HG03558 (cell line): Measurements from ENCODE around the gene APOE.
"Not testable (repeated sequence)": the region's sequence is repeated elsewhere in the genome, so short reads cannot be mapped to it uniquely, and the experiment has no call there.

Experiments used
- ATAC-seq: cut with Tn5 transposase; IDR thresholded peaks from one replicate; pipeline ENCODE4 v1.9.1; 2021; ENCODE audit warnings: moderate number of reproducible peaks; ENCODE audit not compliant: unreplicated experiment; ENCODE audit errors: extremely low read depth

APOE gene

DNA sequence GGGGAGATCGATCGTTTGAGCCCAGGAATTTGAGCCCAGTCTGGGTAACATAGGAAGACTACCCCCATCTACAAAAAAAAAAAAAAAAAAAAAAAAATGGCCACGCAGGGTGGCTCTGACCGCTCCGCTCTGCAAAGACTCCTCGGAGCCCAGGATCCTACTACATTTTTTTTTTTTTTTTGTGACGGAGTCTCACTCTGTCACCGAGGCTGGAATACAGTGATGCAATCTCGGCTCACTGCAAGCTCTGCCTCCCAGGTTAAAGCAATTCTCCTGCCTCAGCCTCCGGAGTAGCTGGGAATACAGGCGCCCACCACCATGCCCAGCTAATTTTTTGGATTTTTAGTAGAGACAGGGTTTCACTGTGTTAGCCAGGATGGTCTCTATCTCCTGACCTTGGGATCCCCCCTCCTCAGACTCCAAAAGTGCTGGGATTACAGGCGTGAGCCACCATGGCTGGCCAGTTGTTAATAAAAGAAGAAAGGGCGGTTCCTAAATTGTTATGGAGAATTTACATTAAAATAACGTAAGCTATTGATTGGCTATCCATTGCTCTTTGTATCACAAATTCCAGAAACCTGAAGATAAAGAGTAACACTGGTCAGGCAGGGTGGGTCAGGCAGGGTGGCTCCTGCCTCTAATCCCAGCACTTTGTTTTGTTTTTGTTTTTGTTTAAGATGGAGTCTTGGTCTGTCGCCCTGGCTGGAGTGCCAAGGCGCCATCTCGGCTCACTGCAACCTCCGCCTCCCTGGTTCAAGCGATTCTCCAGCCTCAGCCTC lies 22.8 kb upstream of the APOE start:
- not testable (repeated sequence) for ATAC-seq

- ATAC-seq = no peak
Observed at GRCh38 chr19:44883922-44884321, 21.7 kb upstream of the APOE start.

DNA sequence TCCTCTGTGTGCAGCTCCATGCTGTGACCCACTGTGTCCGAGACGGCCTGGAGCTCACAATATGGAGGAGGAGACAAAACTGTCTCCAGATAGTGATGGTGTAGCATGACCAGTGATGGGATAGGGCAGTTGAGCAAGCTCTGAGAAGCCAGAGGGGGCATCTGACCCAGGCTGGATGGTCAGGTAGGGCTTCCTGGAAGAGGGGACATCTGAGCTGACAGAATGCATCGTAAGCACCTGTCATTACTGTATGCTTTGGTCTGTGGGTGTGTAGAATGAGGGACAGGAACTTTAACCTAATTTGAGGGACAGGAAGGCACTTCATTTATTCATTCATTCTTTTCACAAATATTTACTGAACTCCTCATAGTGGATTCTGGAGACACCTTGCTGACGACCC lies 21.0 kb upstream of the APOE start:
- no peak for ATAC-seq

GRCh38 chr19:44886141-44886540 lies 19.5 kb upstream of the APOE start:
- no peak for ATAC-seq

- no peak for ATAC-seq
Observed at GRCh38 chr19:44887648-44888047, 17.9 kb upstream of the APOE start.

GRCh38 chr19:44888335-44888734 lies 17.3 kb upstream of the APOE start:
- ATAC-seq = not testable (repeated sequence)

GRCh38 chr19:44889830-44890365 lies 15.7 kb upstream of the APOE start:
- no peak for ATAC-seq

DNA sequence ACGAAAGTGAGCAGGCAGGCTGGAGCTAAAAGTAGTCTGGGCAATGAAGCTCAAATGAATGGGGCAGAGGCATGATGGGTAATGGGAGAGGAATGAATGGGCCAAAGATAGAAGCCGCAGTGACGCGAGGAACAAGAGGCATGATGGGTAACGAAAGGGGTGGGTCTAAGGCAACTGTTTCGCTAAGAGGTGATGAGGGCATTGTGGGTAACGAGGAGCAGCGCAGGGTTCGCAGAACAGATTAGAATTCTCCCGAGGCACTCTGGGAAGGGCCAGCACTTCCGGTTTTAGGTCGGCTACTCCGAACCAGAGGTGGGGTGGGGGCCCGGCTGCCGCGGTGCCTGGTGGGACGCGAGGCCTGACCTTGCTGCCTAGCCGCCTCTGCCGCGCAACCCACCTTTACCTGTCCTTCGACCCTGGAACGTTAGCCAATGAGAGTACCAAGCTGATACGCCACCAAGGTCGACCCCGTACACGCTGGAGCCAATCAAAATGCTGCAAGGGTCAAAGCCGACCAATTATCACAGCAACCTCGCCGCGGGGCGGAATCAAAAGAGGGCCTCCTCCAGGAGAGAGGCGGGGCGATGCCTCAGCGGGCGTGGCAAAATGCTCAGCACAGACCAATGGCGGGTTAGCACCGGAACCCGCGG lies 15.1 kb upstream of the APOE start:
- peak; percentile 69 for ATAC-seq

DNA sequence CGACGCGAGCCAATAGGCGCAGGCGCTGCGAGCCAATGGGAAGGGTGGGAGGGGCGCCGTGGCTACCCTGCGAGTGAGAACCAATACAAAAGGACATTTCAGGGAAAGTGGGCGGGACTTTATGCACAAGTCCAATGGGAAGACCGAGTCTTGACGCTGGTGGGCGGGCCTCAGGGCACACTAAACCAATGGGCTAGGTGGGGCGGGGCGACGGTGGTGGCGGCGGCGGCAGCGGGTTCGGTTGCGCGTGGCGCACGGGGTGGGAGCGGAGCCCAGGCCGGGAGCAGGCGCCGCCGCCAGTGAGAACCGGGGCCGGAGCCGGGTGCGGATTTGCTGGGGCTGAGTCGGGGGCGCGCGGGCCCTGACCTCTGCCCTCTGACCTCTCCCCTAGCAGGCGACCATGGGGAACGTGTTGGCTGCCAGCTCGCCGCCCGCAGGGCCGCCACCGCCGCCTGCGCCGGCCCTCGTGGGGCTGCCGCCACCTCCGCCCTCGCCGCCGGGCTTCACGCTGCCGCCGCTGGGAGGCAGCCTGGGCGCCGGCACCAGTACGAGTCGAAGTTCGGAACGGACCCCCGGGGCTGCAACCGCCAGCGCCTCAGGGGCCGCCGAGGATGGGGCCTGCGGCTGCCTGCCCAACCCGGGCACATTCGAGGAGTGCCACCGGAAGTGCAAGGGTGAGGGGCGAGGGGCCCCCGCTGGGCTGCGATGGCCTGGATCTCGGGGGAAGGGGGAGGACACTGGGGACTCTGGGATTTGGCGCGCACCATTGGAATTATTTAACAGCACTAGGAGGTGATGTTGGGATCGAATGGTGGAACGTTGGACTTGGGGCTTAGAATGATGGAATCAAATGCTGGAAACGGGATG lies 14.3 kb upstream of the APOE start, which contains the start of gene TOMM40:
TOMM40 (plus strand) TSS at position 239 of the 867 bp plus-strand sequence; CDS start at position 401, 162 bp downstream.
- ATAC-seq = no peak

DNA sequence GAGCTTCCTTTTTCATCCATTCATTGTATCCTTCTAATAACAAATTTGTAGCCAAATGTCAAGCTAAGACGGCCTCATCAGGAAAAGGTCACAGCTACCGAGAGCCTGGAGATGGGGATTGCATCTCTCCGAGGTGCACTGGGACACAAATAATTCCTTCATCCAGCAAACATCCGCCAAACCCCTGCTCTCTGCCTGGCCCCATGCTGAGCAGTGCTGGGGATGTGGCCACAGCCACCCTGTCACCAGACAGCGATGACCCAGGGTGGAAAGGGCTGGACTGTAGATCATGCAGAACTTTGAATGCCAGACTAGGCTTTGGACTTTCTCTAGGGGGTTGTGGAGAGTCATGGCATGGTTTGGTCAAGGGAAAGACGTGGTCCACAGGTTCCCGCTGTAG lies 12.7 kb upstream of the APOE start:
- no peak for ATAC-seq

DNA sequence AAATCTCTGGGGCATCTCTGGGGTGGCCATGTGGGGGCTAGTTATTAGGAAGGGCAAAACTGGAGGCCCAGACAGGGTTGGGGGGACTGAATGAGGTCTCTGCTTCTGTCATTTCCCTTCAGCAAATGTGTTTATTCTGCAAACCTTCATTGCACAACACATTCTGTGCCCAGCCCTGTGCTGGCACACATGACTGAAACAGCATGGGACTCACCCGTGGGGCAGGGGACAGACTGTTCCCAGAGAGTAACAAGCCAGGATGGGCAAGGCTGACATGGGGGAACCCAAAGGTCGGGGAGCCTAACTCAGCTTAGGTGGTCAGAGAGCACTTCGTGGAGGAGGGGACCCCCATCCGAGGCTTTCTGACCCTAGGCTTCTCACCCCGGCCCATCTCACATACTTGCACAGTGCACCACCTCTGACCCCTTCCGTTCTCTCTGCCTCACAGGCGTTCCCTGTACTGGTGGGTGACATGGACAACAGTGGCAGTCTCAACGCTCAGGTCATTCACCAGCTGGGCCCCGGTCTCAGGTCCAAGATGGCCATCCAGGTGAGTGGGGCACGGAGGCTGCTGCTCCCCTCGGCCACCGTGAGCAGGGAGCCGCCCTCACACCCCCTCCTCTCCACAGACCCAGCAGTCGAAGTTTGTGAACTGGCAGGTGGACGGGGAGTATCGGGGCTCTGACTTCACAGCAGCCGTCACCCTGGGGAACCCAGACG lies 12.1 kb upstream of the APOE start:
- ATAC-seq = no peak

DNA sequence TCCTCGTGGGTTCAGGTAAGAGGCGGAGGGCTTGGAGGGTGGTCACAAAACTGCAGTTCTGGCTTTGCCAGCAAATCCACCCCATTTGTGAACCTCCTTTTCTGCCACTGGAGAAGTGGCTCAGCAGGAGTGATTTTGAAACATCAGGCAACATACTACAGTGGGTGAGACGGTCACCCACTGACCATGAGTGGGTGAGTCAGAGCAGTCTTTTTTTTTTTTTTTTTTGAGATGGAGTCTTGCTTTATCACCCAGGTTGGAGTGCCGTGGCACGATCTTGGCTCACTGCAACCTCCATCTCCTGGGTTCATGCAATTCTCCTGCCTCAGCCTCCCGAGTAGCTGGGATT lies 11.6 kb upstream of the APOE start:
- ATAC-seq = no peak

DNA sequence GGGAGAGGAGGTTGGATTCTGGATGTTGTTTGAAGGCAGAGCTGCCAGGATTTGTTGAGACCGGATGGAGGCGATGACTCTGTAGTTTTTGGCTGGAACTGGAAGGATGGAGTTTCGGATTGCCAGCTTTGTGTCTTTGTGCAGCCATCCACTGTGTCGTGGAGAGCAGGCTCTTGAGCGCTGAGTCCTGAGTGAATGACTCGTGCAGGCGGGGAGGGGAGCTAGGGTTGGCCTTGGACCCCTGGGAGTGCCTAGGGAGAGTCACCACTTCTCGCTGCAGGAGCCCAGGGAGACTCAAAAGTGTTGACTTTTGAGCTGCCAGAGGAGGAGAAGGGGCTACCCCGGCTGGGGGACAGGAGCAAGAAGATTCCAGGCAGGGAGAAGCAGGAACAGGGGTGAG lies 10.7 kb upstream of the APOE start:
- ATAC-seq = no peak

DNA sequence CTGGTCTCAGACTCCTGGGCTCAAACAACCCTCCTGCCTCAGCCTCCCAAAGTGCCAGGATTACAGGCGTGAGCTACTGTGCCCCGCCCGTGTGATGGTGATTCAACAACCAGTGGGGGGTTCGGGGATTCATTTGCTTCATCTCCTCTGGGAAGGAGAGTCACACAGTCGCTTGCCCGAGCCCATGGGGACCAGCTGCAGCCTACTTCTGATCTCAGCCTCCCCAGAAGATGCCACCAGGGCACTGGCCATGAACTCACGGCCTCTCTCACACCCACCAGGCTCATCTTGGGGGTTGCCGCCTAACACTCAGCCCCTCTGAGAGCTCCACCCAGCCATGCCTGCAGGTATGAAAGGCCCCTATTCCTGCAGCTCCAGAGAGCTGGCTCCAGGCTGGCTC lies 7.8 kb upstream of the APOE start:
- ATAC-seq = no peak

GRCh38 chr19:44900328-44901244 lies 5.0 kb upstream of the APOE start:
- ATAC-seq = no peak

- ATAC-seq = no peak
Observed at GRCh38 chr19:44903216-44903601, 2.4 kb upstream of the APOE start.

GRCh38 chr19:44903602-44904425 lies 1.8 kb upstream of the APOE start:
- ATAC-seq = no peak

DNA sequence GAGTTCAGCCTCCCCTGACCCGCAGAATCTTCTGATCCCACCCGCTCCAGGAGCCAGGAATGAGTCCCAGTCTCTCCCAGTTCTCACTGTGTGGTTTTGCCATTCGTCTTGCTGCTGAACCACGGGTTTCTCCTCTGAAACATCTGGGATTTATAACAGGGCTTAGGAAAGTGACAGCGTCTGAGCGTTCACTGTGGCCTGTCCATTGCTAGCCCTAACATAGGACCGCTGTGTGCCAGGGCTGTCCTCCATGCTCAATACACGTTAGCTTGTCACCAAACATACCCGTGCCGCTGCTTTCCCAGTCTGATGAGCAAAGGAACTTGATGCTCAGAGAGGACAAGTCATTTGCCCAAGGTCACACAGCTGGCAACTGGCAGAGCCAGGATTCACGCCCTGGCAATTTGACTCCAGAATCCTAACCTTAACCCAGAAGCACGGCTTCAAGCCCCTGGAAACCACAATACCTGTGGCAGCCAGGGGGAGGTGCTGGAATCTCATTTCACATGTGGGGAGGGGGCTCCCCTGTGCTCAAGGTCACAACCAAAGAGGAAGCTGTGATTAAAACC lies 1.1 kb upstream of the APOE start:
- ATAC-seq = no peak
